GM18519 (cell line): Measurements from ENCODE around the gene SNX14.
"Not testable (repeated sequence)": the region's sequence is repeated elsewhere in the genome, so short reads cannot be mapped to it uniquely, and the experiment has no call there.

ENCODE experiments used
- ATAC-seq: cut with Tn5 transposase; IDR thresholded peaks from one replicate; pipeline ENCODE4 v1.9.1; 2021; ENCODE audit warnings: mild to moderate bottlenecking, moderate library complexity; ENCODE audit not compliant: unreplicated experiment, low FRiP score

The SNX14 gene

GRCh38 chr6:85585741-85586140 lies 7.9 kb downstream of the SNX14 start:
- no peak for ATAC-seq

- not testable (repeated sequence) for ATAC-seq
Measured at GRCh38 chr6:85582832-85583231, 10.8 kb downstream of the SNX14 start.

GRCh38 chr6:85581572-85581971 lies 12.1 kb downstream of the SNX14 start:
- ATAC-seq: no peak

GRCh38 chr6:85580878-85581267 lies 12.8 kb downstream of the SNX14 start:
- peak; percentile 96 for ATAC-seq

GRCh38 chr6:85580118-85580877 lies 13.4 kb downstream of the SNX14 start:
- no peak for ATAC-seq

- no peak for ATAC-seq
Measured at GRCh38 chr6:85579581-85579980, 14.1 kb downstream of the SNX14 start.

- ATAC-seq: no peak
Measured at GRCh38 chr6:85576476-85576875, 17.2 kb downstream of the SNX14 start.

- ATAC-seq: no peak
Measured at GRCh38 chr6:85574932-85575598, 18.6 kb downstream of the SNX14 start.

GRCh38 chr6:85569323-85569722 lies 24.3 kb downstream of the SNX14 start:
- no peak for ATAC-seq

GRCh38 chr6:85568411-85568810 lies 25.2 kb downstream of the SNX14 start:
- ATAC-seq: no peak

GRCh38 chr6:85565736-85566135 lies 27.9 kb downstream of the SNX14 start:
- no peak for ATAC-seq

GRCh38 chr6:85564223-85564622 lies 29.4 kb downstream of the SNX14 start:
- not testable (repeated sequence) for ATAC-seq

GRCh38 chr6:85561750-85562357 lies 31.8 kb downstream of the SNX14 start:
- no peak for ATAC-seq

GRCh38 chr6:85556992-85557668 lies 36.5 kb downstream of the SNX14 start:
- ATAC-seq: no peak

- no peak for ATAC-seq
Measured at GRCh38 chr6:85552652-85553051, 41.0 kb downstream of the SNX14 start.

- ATAC-seq: no peak
Measured at GRCh38 chr6:85551264-85551663, 42.4 kb downstream of the SNX14 start.

GRCh38 chr6:85547719-85548118 lies 45.9 kb downstream of the SNX14 start:
- no peak for ATAC-seq

GRCh38 chr6:85544776-85545175 lies 48.9 kb downstream of the SNX14 start:
- ATAC-seq: no peak

GRCh38 chr6:85537055-85537494 lies 56.6 kb downstream of the SNX14 start:
- ATAC-seq: no peak

GRCh38 chr6:85524281-85524680 lies 69.4 kb downstream of the SNX14 start:
- ATAC-seq: not testable (repeated sequence)

GRCh38 chr6:85516168-85516567 lies 77.5 kb downstream of the SNX14 start:
- ATAC-seq: no peak
